Left lung (tissue), 10 donors: ENCODE results near the gene EML6. TPM values are rescaled to one million over a fixed set of nuclear protein-coding genes. Genes with fewer than 3 reads are reported as not detected.

Source experiments
- ATAC-seq: fragments of 200-7000 bp; cut with Tn5 transposase; one replicate; pipeline ENCODE4 v1.9.1; 2020; ENCODE audit warnings: moderate library complexity
- DNase-seq, 4 donors: peaks; one replicate each; pipeline ENCODE4 v3.0.0-alpha.2; 2013 to 2020
- H3K27ac ChIP-seq, 2 donors: fragments of 200-600 bp; sonication (generic) in 1 of 2; one replicate each; pipeline versions ENCODE4 v1.5.0 to v1.8.0; 2020 to 2021
- H3K27me3 ChIP-seq, 2 donors: fragments of 200-600 bp; sonication (generic) in 1 of 2; one replicate each; pipeline versions ENCODE4 v1.5.0 to v1.8.0; 2020 to 2021
- H3K36me3 ChIP-seq, 2 donors: fragments of 200-600 bp; sonication (generic) in 1 of 2; one replicate each; pipeline versions ENCODE4 v1.5.0 to v1.8.0; 2020 to 2021
- H3K4me1 ChIP-seq, 2 donors: fragments of 200-600 bp; one replicate each; pipeline ENCODE4 v1.8.0; 2021
- H3K4me3 ChIP-seq, 2 donors: fragments of 200-600 bp; sonication (generic) in 1 of 2; one replicate each; pipeline versions ENCODE4 v1.5.0 to v1.8.0; 2020 to 2021; ENCODE audit warnings: mild to moderate bottlenecking in 1 of 2
- H3K9me3 ChIP-seq, 2 donors: fragments of 200-600 bp; sonication (generic) in 1 of 2; one replicate each; pipeline versions ENCODE4 v1.5.0 to v1.8.0; 2020 to 2021
- intact Hi-C, 2 donors: fragments of 100-400 bp; cut with DNase I; formaldehyde crosslinking; loops; one replicate each; pipeline versions ENCODE4 v1.11.2 to v1.14.2; 2022
- polyA plus RNA-seq, 6 donors: library from polyadenylated mRNA; unstranded; fragments of 120-200 nt; gene quantifications; one replicate each; pipeline ENCODE4 v1.2.1, GENCODE V29; 2013; ENCODE audit not compliant: insufficient read length in 6 of 6
- total RNA-seq, 2 donors: library from RNA; stranded (reverse); fragmentation: NEBNext Ultra II Directional; extraction: Animal tissue kit (Norgen Biotek cat#: 25700); gene quantifications; one replicate each; pipeline ENCODE4 v1.2.1, GENCODE V29; 2021
- TF ChIP-seq, protein P1 (sequence below), 2 donors: fragments of 200-600 bp; sonication (generic) in 1 of 2; IDR thresholded peaks; one replicate each; pipeline versions ENCODE4 v1.5.0 to v1.8.0; 2021; ENCODE audit warnings: antibody characterized with exemption in 2 of 2
- donor health status: DM: no; HTN: yes; CAD: no.
- donor health status: DM: no; HTN: no; CAD: no.

Gene EML6
- total and polyA plus RNA-seq, 8 donors: 0.73 to 2.2 (median 1.3) TPM

- TF ChIP-seq, protein P1, sequence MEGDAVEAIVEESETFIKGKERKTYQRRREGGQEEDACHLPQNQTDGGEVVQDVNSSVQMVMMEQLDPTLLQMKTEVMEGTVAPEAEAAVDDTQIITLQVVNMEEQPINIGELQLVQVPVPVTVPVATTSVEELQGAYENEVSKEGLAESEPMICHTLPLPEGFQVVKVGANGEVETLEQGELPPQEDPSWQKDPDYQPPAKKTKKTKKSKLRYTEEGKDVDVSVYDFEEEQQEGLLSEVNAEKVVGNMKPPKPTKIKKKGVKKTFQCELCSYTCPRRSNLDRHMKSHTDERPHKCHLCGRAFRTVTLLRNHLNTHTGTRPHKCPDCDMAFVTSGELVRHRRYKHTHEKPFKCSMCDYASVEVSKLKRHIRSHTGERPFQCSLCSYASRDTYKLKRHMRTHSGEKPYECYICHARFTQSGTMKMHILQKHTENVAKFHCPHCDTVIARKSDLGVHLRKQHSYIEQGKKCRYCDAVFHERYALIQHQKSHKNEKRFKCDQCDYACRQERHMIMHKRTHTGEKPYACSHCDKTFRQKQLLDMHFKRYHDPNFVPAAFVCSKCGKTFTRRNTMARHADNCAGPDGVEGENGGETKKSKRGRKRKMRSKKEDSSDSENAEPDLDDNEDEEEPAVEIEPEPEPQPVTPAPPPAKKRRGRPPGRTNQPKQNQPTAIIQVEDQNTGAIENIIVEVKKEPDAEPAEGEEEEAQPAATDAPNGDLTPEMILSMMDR (IDR thresholded peaks at IDR 0.05): no peak
- intact Hi-C loops: no loop called here
- Histone ChIP-seq H3K27me3 (no peaks in the 10 kb centered on the region), H3K27ac (no peak overlapping the region), H3K36me3 (no peaks in the 10 kb centered on the region), H3K9me3 (no peaks in the 10 kb centered on the region), H3K4me3 (no peak overlapping the region), H3K4me1 (peaks cover 0 to 7% of the 10 kb centered on the region in 2 donors)
- ATAC-seq: no peak
- no peak for DNase-seq
These were observed 181.4 kb downstream of the EML6 start for GRCh38 chr2:54904836-54905235.

DNA sequence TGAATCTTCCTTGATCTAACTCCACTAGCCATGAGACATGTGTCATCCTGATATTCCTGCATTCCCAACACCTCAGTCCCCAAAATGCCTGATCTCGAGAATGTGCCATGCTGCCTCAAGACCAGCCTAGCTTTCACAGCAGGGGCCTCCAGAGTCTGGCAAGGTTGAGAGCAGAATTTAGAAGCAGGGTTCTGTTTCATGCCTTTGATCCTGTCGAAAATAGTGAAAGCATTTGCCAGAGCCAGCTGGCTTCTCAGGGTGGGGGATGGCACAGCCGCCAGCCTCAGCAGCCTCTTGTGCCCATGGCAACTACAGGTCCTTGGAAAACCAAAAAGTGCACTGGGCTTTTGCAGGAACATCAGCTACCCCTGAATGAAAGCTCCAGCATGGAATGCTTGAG lies 183.3 kb downstream of the EML6 start:
- H3K36me3 ChIP-seq: no peaks in the 10 kb centered on the region
- intact Hi-C loops: no loop called here
- no peak overlapping the region for H3K27ac ChIP-seq
- DNase-seq (no peak), ATAC-seq (no peak)
- TF ChIP-seq, protein P1 (IDR thresholded peaks at IDR 0.05): no peak
- no peaks in the 10 kb centered on the region for H3K27me3 ChIP-seq
- peaks cover 0 to 7% of the 10 kb centered on the region in 2 donors for H3K4me1 ChIP-seq
- H3K4me3 ChIP-seq: no peak overlapping the region
- no peaks in the 10 kb centered on the region for H3K9me3 ChIP-seq

DNA sequence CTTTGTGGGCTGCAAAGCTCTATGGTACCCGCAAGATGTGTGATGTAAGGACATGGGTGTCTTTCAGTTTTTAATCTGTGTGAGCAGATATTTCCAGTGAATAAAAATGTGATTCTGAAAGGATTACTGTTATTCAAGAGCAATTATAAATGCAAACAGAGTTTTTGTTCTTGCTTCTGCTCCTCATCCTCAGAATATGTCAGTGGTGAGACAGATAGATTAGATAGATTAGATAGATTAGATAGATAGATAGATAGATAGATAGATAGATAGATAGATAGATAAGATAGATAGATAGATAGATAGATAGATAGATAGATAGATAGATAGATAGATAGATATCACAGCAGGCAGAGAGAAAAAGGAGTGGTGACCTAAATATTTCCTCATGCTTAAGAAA lies 184.2 kb downstream of the EML6 start:
- no peak for ATAC-seq
- peaks cover 0 to 7% of the 10 kb centered on the region in 2 donors for H3K4me1 ChIP-seq
- H3K27me3 ChIP-seq: no peaks in the 10 kb centered on the region
- H3K9me3 ChIP-seq: no peaks in the 10 kb centered on the region
- H3K27ac ChIP-seq: no peak overlapping the region
- H3K36me3 ChIP-seq: no peaks in the 10 kb centered on the region
- DNase-seq: no peak
- intact Hi-C loops: no loop called here
- TF ChIP-seq, protein P1 (IDR thresholded peaks at IDR 0.05): no peak
- H3K4me3 ChIP-seq: no peak overlapping the region

DNA sequence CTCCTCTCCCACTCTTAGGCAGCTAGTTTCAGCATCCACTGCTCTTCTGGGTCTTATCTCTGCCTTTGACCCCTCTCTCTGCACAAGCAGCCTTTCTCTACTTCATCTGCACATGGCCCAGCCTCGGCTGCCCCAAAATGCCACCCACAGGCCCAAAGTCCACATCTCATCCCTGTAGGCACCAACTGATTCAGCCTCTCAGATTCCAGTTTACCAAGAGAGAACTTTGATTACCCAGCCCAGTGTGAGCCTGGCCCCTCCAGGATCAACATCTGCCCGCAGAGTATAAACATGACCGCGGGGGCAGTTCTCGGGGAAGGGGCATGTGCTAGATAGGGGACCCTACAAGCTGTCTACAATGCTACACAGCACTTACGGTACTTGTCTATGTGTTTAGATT lies 185.1 kb downstream of the EML6 start:
- Histone ChIP-seq H3K4me1 (peaks cover 0 to 4% of the 10 kb centered on the region in 2 donors), H3K9me3 (no peaks in the 10 kb centered on the region), H3K27me3 (no peaks in the 10 kb centered on the region), H3K4me3 (no peak overlapping the region), H3K27ac (no peak overlapping the region), H3K36me3 (no peaks in the 10 kb centered on the region)
- intact Hi-C loops: no loop called here
- TF ChIP-seq, protein P1 (IDR thresholded peaks at IDR 0.05): no peak
- no peak for DNase-seq
- ATAC-seq: no peak

- TF ChIP-seq, protein P1 (IDR thresholded peaks at IDR 0.05): no peak
- H3K36me3 ChIP-seq: no peaks in the 10 kb centered on the region
- ATAC-seq (no peak), DNase-seq (no peak)
- H3K4me1 ChIP-seq: no peaks in the 10 kb centered on the region
- H3K27ac ChIP-seq: no peak overlapping the region
- no peaks in the 10 kb centered on the region for H3K27me3 ChIP-seq
- intact Hi-C loops: no loop called here
- H3K9me3 ChIP-seq: no peaks in the 10 kb centered on the region
- H3K4me3 ChIP-seq: no peak overlapping the region
These were observed 185.5 kb downstream of the EML6 start for GRCh38 chr2:54909001-54909400.
